HG03571 (cell line): ENCODE measurements around the gene VGLL4.

Source experiments
- ATAC-seq: cut with Tn5 transposase; IDR thresholded peaks from one replicate; pipeline ENCODE4 v1.9.1; 2021; ENCODE audit not compliant: unreplicated experiment

The VGLL4 gene

DNA sequence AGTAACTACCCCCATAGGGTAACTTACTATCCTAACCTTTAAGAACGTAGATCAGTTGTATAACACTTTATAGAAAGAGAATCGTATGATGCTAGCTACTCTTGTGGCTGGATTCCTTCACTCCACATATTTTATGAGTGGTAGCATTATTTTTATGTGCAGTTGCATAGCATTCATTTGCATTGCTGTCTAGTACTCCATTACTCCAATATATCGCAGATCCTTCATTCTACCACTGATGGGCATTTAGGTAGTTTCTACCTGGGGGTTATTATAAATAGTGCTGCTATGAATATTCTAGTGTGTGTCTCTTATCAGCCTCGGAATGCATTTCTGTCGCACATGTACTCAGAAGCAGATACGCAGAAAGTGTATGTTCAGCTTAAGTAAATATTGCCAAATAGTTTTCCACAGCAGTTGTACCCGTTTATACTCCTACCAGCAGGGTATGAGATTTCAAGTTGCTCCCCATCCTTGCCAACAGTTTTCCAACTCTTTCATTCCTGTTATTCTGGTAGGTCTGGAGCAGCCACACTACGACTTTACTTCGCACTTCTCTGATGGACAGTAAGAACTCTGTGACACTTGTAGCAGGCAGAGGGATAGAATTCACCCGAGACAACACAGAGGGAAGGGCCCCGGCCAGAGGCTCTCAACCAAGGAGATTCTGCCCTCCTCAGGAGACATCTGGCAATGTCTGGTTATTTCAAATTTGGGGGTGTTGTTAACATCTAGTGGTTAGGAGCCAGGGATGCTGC, 9.8 kb upstream of the VGLL4 start:
- ATAC-seq = no peak

DNA sequence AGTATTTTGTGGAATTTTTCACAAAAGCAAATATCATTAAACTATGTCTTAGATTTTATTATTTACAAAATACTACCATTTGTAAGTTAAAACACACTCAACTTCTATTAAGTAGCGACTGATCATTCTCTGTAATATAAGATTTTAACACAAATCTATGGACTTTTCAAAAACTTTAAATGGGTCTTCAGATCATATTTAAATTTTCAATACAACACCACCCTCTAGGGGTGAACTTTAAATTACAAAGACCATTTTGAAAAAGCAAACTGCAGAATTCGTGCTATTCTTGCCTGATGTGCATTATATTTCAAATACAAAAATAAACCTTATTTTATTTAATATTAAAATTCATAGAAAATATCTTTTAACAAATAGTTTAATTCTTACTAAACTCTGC, 8.2 kb upstream of the VGLL4 start:
- no peak for ATAC-seq

DNA sequence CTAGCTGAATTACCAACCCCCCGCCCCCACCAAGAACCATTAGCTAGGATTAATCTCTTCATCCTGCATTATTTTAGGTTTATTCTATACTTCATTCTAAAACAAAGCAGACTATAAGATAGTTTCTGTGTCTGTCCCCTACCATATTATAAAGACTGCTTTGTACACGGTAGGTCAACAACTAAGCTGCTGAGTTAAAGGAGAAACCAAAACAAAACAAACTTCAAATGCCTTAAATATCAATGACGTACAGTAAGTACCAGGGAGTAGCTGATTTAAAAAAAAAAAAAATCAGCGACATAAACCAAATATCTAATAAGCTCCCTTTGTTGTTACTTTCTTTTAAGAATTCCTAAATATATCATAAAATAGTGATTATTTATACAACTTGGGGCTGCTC, 7.8 kb upstream of the VGLL4 start:
- ATAC-seq = no peak

DNA sequence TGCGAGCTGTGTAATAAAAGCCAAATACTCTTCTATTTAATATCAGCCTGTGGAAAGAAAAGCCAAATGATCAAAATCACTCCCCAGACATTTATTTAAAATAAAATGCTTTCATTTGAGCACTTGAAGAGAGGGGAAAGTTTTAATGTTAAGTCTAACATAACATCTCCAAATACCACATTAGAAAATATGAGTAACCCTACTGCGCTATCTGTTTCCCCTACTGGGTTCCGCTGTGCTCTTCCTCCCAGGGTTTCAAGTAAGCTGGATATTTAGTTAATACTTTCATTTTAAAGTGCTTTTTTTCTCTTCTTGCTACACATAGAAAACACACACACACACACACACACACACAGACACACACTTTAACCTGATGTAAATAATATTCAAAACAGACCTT, 6.7 kb upstream of the VGLL4 start:
- no peak for ATAC-seq

DNA sequence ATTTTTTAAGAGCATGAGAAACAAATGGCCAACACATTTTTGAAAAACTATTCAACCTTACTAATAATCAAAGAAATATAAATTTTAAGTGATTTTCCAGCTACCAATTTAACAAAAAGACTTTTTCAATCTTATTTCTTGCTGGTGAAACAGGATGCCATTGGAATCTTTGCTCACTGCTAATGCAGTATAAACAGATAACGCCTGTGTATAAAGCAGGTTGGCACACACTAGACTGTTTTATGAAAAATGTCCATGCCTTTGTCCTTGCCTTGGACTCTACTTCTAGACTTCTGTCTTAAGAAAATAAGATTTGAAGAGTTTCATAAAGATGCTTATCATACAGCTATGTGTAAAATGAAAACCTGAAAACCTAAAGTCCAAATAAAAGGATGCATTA, 5.0 kb upstream of the VGLL4 start:
- no peak for ATAC-seq

DNA sequence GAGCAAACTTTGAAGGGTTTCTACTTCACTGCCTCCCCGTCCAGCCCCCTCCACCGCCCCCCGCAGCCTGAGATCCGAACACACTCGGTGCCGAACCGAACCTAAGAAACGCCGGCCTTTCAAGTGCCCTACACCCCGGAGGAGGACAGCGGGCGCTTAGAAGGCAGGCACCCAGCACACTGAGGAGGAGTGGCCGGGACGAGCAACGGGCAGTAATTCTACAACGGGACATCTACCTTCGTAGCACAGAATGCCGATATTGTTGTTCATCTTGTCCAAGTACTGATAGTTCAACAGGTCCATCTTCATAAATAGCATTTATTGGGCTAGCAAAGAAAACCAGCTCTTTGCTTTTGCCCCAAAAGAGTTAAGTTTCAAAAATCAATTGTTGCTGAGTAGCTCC, 513 bp downstream of the VGLL4 start:
- no peak for ATAC-seq

DNA sequence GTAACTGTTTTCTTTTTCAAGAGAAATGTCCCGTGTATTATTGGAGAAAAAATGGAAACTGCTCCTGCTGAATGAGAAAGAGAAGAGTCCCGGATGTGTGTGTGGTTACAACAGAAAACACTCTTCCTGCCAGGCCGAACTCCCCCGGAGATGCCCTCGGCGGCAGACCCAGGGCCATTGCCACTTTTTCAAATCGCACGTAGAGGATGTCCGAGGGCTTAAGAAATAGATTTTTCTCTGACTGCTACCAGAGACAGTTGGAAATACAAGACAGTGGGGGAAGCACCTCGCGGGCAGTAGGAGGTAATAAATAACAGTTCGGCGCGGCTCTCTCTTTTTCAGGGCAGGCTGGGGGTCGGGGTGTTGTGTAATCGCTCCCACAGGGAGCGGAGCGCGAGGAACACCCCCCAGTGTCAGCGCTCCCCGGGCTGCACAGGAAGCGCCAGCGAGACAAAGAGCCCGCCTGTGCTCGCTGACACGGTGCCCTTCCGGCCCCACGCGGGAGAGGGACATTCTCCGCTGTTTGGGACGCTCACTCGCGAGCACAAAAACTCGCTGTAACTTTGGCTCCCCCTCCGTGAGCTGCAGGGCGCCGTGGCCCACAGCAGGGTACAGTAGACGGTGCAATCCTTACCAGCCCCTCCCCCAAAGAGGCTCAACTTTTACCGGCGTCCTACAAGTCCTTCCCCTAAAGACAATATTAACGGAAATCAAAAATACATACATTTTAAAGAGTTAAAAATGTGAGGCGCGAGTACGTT, 1.1 kb downstream of the VGLL4 start:
- ATAC-seq = peak; percentile 71

DNA sequence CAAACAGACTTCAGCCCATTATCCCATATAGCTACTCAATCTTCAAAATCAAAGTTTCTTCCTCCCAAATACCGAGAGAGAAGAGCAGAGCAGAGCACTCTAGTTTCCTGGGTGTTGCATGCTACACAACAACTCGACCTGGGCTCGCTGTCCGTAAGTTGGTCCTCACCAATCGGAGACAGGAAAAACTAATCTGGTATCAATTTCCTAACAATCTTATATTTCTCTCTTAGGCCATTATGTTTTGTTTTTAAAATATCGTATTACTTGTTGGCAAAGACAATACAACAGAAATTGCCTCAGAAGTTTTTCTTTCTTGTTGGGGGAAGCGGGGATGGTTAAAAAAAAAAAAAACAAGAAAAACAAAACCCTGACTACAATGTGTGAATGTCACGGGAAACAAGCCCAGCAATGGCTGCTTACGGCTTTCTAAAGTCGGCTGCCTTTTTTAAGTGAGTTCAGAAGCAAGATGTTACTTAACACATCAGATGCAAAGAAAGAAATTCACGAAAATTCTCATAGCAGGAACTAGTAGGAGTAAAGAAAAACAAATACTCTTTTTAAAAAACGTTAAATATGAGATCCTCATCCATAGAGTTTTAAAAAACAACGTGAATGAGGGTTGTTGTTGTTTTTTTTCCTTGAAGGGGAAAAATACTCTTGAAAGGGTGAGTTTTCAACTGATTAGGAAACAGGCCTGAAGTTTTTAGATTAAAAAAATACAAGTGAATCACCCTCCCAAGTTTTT, 1.9 kb downstream of the VGLL4 start:
- no peak for ATAC-seq

DNA sequence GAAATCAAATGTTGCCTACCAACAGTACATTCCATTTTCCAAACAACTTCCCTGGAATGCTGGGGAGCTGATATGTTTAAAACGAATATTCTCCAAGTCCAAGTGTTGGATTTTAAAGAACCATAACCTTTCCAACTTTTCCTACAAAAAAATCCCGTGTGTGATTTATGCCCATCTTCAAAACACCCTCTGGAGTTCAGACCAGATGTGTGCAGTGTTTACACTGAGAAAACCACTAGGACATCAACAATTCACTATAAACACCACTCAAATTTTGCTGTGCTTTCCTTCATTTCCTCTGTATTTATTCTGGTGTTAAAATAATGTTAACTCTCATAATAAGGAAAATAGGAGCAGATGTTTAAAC, 2.4 kb downstream of the VGLL4 start:
- no peak for ATAC-seq

DNA sequence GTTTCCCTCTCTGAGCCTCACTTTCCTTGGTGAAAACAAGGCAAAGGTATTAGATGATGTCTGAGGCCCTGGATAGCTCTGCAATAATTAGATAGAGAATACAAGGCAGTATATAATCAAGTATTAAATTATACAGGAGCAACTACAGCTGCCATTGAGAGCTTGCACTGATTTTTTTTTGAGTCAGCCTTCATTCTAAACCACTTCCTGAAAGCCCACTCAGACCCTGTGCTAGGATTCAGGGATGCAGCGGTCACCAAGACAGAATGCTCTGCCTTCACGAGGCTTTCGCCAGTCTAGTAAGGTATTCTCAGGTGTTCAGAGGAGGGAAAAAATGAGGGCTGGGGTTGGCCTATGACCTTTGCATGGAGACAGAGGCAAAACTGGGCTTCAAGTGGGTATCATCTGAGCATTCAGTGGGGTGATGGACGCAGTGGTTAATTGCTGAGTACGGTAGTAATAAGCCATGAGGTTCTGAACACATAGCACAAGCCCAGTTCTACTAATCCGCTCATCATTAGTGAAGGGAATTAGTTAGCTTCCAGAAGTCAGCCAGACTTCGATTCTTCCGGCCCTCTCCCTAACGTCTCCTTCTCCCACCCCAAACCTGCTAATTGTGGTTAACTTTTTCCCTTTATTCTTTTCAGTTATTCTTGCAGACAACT, 3.6 kb downstream of the VGLL4 start:
- ATAC-seq = no peak

DNA sequence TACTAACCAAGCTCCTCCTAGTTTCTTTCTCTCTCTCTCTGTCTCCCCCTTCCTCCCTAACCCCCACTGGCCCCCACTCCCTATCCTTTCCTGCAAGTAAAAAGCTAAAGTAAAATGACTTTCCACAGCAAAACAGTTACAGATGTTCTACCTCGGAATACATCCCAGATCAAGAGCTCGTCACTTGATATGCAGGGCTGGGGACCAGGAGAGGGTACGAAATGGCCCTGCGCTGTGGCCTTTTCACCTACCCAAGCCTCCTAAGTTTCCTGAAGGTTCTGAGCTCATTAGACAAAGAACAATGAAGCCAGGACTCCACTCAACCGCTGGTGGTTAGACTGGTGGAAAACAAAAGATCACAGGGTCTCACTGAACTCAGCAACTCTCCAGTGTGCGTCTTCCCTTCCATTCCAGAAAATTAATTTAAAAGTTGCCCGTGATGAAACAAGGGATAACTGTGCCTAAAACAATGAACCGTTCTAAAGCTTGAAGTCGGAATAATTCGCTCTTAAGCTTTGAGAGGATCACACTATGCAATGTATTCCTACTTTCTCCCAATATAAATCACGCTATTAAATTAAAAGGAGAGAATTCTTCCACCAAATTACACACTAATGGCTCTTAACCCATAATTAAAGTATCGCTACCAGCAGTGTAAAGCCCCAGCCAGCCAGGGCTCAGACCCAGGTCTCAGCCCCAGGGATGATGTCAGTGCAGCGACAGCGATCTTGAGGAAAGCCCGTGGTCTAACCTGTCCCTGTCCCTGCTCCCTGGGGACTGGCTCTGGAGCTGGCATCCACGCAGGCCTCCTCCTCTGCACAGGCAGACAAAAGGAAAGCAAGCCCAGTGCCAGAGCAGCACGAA, 5.0 kb downstream of the VGLL4 start:
- no peak for ATAC-seq

DNA sequence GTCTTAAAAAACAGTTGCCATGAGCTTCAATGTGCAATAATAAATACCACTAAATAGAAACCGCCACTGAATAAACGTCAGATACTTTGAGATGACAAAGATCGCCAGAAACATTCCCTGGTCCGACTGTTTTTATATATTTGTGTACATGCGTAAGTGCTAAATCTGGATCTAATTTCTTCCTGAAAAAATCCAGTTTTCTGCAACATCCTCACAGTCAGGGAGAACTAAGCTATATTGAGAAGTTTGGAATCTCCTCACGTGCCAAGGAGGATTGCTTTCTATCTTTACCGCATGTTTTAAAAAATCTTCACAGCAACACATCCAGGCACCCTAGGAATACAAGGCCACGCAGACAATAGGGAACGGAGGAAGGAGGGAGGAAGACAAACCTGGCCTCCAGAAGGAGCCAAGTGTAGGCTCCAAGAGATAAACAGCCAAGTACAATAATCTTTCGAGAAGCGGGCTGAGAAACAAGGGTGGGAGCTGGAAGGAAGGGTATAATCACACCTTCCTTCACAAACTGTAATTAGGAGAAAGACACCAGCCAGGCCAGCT, 5.7 kb downstream of the VGLL4 start:
- no peak for ATAC-seq

DNA sequence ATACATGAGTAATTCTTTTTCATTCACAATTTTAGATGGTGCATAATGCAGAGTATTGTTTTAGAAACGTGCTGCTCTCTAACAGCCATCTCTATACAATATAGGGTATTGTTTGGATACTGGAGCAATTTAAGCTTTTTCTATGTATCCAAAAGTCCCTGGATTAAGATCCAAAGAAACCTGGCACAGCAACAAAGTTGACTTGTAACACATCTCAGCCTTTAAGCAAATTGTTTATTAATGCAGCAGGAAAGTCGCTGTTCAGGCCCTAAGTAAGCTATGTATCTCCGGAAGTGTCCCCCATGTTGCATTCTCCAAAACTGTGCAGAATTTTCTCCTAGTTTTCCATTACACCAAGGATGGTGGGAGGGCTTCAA, 7.3 kb downstream of the VGLL4 start:
- ATAC-seq = no peak

DNA sequence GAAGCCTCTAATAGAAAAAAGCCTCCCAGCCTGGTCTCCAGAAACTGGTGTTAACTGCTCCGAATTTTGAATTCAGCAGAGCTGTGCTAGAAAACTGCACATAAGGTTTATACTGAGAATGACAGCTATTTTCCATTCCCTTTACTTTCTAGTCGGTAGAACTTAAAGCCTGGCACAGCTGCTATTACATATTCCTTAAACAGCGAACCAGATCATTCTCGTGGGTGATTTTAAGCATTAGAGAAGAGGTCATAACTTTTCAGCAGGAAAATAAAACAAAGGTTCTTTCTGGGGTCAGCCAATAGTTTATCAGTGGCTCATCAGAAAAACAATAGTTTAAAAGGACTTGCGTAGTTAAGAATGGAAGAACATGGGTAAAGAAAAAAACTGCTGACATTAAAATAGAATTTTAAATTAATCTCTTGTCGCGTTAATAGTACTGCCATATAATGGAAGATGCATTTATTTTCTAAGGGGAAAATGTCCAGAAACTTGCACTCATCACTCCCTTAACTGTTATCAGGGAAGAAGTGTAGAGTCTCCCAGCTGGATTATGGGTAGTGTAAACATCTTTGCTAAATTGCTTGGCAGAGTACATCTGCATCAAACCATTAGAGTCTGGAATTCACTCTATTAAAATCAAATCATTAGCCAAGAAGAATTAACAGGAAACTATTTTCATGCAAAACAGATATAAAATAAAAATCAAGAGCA, 7.9 kb downstream of the VGLL4 start:
- no peak for ATAC-seq

DNA sequence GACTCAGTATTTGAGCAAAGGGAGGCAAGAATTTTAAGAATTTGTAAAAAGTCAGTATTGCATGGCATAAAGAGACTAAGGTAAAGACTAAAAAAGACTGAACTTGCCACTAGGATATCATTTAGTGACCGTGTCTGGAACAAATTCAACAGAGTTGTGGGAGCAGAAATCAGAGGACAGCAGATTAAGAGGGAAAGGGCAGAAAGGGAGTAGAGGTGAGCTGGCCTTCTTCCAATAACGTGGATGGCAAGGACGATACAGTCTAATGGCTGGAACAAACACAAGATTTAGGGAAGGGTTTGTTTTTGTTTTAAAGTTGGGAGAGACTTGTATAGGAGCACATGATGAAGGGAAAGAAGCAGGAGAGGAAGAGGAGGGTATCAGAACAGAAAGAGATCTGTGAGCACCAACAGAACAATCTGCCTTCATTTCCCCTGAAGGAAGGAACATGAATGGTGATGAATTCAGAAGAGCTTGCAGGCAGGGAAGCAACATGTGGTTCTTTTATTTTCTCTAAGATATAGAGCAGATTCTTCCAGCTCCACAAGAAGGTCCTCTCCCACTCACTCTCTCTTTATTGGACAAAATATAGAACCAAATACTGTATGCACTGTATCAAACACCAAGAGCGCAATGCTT, 8.6 kb downstream of the VGLL4 start:
- ATAC-seq = no peak

DNA sequence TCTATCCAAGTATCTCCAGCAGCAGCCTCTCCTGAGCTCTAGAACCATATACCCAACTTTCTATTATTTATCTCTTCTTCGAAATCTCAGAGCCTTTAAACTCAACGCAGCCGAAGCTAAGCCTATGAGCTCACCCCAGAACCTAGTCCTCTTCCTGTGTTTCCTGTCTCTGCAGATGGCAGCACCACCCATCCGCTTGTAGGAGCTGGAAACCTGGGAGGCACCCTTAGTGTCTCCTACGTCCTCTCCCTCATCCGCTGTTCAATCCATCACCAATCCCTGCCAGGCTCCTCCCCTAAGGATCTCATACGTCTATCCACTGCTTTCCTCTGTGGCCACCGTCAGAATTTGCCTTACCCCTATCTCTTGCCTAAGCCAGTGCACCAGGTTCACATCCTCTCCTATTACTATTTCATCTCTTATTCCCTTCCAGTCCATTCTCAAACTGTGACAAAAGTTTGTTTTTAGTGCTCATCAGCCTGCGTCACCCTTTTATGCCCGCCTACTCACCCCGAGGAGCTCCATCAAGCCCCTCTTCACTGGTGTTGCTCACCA, 9.6 kb downstream of the VGLL4 start:
- no peak for ATAC-seq

DNA sequence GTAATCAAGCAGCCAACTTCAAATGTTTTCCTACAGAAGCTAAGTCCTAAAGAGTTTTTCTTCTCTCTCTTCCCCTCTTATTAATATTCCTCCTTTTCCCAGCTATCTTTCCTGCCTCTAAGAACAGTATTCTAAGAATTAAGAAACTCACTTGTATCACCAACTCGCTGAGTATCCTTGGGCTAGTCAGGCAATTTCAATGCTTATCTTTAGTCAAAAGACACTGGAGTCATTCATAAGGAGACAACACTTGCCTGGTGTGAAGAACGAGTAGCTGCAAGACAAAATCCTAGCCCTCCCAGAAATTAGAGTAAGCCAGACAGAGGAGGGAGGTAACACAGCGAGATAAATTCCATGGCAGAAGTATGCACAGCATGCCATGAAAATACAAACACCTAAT, 10.7 kb downstream of the VGLL4 start:
- no peak for ATAC-seq

DNA sequence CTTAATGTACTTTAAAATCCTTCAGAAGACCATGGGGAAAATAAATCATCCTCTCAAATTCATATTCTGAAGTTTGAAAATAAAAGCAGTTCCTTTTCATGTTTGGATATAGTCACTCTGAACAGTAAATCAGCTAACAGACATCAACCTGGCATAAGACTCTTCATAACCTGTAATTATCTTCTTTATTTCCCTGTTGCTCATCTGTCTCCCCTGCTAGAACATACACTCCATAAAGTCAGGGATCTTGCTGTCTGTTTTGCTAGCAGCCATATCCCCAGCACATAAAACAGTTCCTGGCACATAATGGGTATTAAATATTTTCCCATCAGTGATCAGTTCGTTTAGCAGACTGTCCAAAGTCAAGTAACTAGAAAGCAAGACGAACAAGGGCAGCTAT, 11.2 kb downstream of the VGLL4 start:
- ATAC-seq = no peak

DNA sequence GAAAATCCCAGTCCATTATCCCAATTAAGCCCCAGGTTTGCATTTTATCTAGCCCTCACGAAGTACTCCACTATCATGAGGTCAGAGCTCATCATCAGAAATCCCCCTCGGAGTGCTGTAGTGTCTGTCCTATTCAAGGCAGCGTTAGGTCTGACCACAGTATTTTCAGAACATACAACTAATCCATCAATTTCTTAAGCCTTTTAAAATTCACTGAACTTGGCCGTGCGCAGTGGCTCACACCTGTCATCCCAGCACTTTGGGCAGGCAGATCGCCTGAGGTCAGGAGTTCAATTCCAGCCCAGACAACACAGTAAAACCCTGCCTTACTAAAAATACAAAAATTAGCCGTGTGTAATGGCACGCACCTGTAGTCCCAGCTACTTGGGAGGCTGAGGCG, 11.9 kb downstream of the VGLL4 start:
- ATAC-seq = no peak
